ENCODE measurements around the gene TNKS1BP1. TPM values are rescaled to one million over a fixed set of nuclear protein-coding genes. Genes with fewer than 3 reads are reported as not detected.

TNKS1BP1 gene
- total RNA-seq, 1 donor from 2014 or later: 32.6 TPM

DNA sequence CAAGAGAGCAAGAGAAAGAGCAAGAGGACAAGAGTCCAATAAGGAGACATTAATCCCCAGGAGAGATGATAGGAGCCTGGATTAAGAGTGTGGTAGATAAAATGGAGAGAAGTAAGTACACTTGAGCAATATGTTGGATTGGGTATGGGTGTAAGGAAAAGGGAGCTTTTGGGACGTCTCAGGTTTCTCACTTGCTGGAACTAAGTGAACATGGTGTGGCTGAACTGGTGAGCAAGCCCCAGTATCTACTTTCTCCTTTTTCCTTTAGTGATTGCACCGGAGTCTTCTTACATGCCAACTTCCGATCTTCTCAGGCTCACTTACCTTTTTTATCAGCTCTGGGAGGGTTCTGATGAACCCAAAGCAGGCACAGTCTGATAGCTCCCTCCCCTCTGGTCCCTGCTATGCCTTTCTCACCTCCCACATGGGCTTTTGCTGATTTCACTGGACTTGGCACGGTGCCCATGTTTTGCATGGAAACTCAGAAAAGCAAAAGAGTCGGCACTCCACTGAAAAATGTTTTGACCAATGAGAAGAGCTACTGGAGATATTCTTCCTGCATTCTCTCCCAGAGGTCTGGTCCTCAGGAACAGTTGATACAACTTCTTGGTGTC is 73.2 kb downstream of the TNKS1BP1 start:
- H3K4me3 ChIP-seq: no peak overlapping the region
- TF ChIP-seq CTCF (IDR thresholded peaks at IDR 0.05; ENCODE audit: borderline replicate concordance): no peak
- no peaks in the 10 kb centered on the region for H3K36me3 ChIP-seq
- H3K9me3 ChIP-seq (replicated peaks): peaks cover 6% of the 10 kb centered on the region
- H3K27ac ChIP-seq (replicated peaks): no peak overlapping the region
- intact Hi-C loops (cut with micrococcal nuclease): no loop called here
- H3K4me1 ChIP-seq: peaks cover 20% of the 10 kb centered on the region
- H3K27me3 ChIP-seq (ENCODE audit: low read depth): peaks cover 5% of the 10 kb centered on the region
- peak; percentile 33 for DNase-seq

- Histone ChIP-seq H3K9me3 (replicated peaks) (peaks cover under 1% of the 10 kb centered on the region), H3K27me3 (ENCODE audit: low read depth) (peaks cover 5% of the 10 kb centered on the region), H3K4me1 (peaks cover 21% of the 10 kb centered on the region), H3K36me3 (no peaks in the 10 kb centered on the region), H3K27ac (replicated peaks) (no peak overlapping the region), H3K4me3 (no peak overlapping the region)
- no peak for DNase-seq
- TF ChIP-seq CTCF (IDR thresholded peaks at IDR 0.05; ENCODE audit: borderline replicate concordance): no peak
- intact Hi-C loops (cut with micrococcal nuclease): no loop called here
Observed at GRCh38 chr11:57251037-57251436, 73.7 kb downstream of the TNKS1BP1 start.

Other genes with a start within 250 kb of the TNKS1BP1 start
- gene LRRC55, start 143.0 kb downstream of the TNKS1BP1 start, total RNA-seq: 0.16 TPM
- 8.5 TPM for gene APLNR, start 87.7 kb downstream of the TNKS1BP1 start, total RNA-seq
- 34.6 TPM for gene SSRP1, start 10.9 kb upstream of the TNKS1BP1 start, total RNA-seq
- gene P2RX3, start 13.4 kb upstream of the TNKS1BP1 start, total RNA-seq: 1.4 TPM
- not detected for gene PRG3, start 56.2 kb upstream of the TNKS1BP1 start, total RNA-seq
- gene PRG2, start 65.7 kb upstream of the TNKS1BP1 start, total RNA-seq: not detected
- gene SLC43A3, start 102.2 kb upstream of the TNKS1BP1 start, total RNA-seq: 21.0 TPM
- gene RTN4RL2, start 135.6 kb upstream of the TNKS1BP1 start, total RNA-seq: 1.3 TPM
- 4.3 TPM for gene SLC43A1, start 190.8 kb upstream of the TNKS1BP1 start, total RNA-seq
- gene TIMM10, start 205.8 kb upstream of the TNKS1BP1 start, total RNA-seq: 61.0 TPM
- not detected for gene SMTNL1, start 212.6 kb upstream of the TNKS1BP1 start, total RNA-seq
- gene UBE2L6, start 242.7 kb upstream of the TNKS1BP1 start, total RNA-seq: 19.0 TPM

Data from left ventricle myocardium inferior (tissue), 1 donor.